HEK293 (cell line): Measurements from ENCODE around the gene RGS9.
"Not testable (repeated sequence)": the region's sequence is repeated elsewhere in the genome, so short reads cannot be mapped to it uniquely, and the experiment has no call there.

Experiments
- CTCF ChIP-seq: fragments of 450-650 bp; formaldehyde crosslinking; IDR thresholded peaks from 2 replicates; pipeline ENCODE4 v1.5.1; 2016; ENCODE audit warnings: missing biosample characterization, missing genetic modification characterization
- EGR2 ChIP-seq: fragments of 450-650 bp; formaldehyde crosslinking; IDR thresholded peaks from 2 replicates; pipeline ENCODE4 v1.5.1; 2016; ENCODE audit warnings: low read depth, missing biosample characterization, missing genetic modification characterization
- PRDM10 ChIP-seq: fragments of 450-650 bp; formaldehyde crosslinking; IDR thresholded peaks from 2 replicates; pipeline ENCODE4 v1.5.1; 2016; ENCODE audit warnings: missing biosample characterization, missing genetic modification characterization
- REST ChIP-seq: fragments of 450-650 bp; formaldehyde crosslinking; IDR thresholded peaks from 2 replicates; pipeline ENCODE4 v1.5.1; 2016; ENCODE audit warnings: missing biosample characterization, missing genetic modification characterization
- ZBTB21 ChIP-seq: fragments of 450-650 bp; formaldehyde crosslinking; IDR thresholded peaks from 2 replicates; pipeline ENCODE4 v1.5.1; 2017; ENCODE audit warnings: missing biosample characterization, missing genetic modification characterization
- ZNF133 ChIP-seq: fragments of 450-650 bp; formaldehyde crosslinking; IDR thresholded peaks from 2 replicates; pipeline ENCODE4 v1.5.1; 2016; ENCODE audit warnings: missing biosample characterization, missing genetic modification characterization
- ZNF19 ChIP-seq: fragments of 450-650 bp; formaldehyde crosslinking; IDR thresholded peaks from 2 replicates; pipeline ENCODE4; 2016; ENCODE audit warnings: missing biosample characterization, missing genetic modification characterization, low read depth
- ZNF274 ChIP-seq, 2 experiments: fragments of 200-500 bp in 1 of 2; fragments of 450-650 bp in 1 of 2; sonication (Bioruptor generic) in 1 of 2; formaldehyde crosslinking in 1 of 2; IDR thresholded peaks; 2 replicates each; pipeline versions ENCODE4 v1.5.1 to v1.6.1; 2014 to 2016; ENCODE audit warnings: borderline replicate concordance in 1 of 2, inconsistent platforms in 1 of 2, low read length in 1 of 2, missing biosample characterization in 1 of 2, missing genetic modification characterization in 1 of 2
- ZNF280C ChIP-seq: fragments of 450-650 bp; formaldehyde crosslinking; IDR thresholded peaks from 2 replicates; pipeline ENCODE4 v1.5.1; 2016; ENCODE audit warnings: missing biosample characterization, missing genetic modification characterization
- ZNF280D ChIP-seq: fragments of 450-650 bp; formaldehyde crosslinking; IDR thresholded peaks from 2 replicates; pipeline ENCODE4 v1.5.1; 2016; ENCODE audit warnings: missing biosample characterization, missing genetic modification characterization
- ZNF426 ChIP-seq: fragments of 450-650 bp; formaldehyde crosslinking; IDR thresholded peaks from 2 replicates; pipeline ENCODE4 v1.5.1; 2017; ENCODE audit warnings: missing biosample characterization, missing genetic modification characterization, mild to moderate bottlenecking, inconsistent platforms, moderate library complexity
- ZNF473 ChIP-seq: fragments of 450-650 bp; formaldehyde crosslinking; IDR thresholded peaks from 2 replicates; pipeline ENCODE4 v1.5.1; 2017; ENCODE audit warnings: missing biosample characterization, missing genetic modification characterization
- ZNF639 ChIP-seq: fragments of 450-650 bp; formaldehyde crosslinking; IDR thresholded peaks from 2 replicates; pipeline ENCODE4 v1.5.1; 2016; ENCODE audit warnings: missing biosample characterization, missing genetic modification characterization

- TF ChIP-seq ZNF19 (tag by site-specific recombination); ZNF473 (tag by site-specific recombination); CTCF (tag by site-specific recombination); ZNF426 (tag by site-specific recombination); EGR2 (tag by site-specific recombination); ZNF133 (tag by site-specific recombination); REST (tag by site-specific recombination); ZNF280D; ZNF274 (IDR thresholded peaks at IDR 0.05; ENCODE audit: low read length); ZNF274 (tag by site-specific recombination; IDR thresholded peaks at IDR 0.05; ENCODE audit: borderline replicate concordance); ZNF280C; ZNF639; PRDM10; ZBTB21 (tag by site-specific recombination): not testable (repeated sequence)
Observed at GRCh38 chr17:65207448-65207847, 70.3 kb downstream of the RGS9 start.
